GOT3 (cell line): ENCODE results near the gene SIVA1.

Experiments
- DNase-seq: peaks from one replicate; lab custom pipeline; 2025; ENCODE audit warnings: mixed read lengths; lab: John Stamatoyannopoulos, UW

The SIVA1 gene

GRCh38 chr14:104797115-104798044, 44.4 kb downstream of the SIVA1 start:
- DNase-seq: no peak

- no peak for DNase-seq
Observed at GRCh38 chr14:104798300-104799243, 45.6 kb downstream of the SIVA1 start.

- DNase-seq: no peak
Observed at GRCh38 chr14:104799244-104800014, 46.5 kb downstream of the SIVA1 start.

GRCh38 chr14:104800015-104800770, 47.2 kb downstream of the SIVA1 start:
- DNase-seq: no peak

GRCh38 chr14:104800771-104801519, 48.0 kb downstream of the SIVA1 start, which contains the start of gene ZBTB42:
Gene ZBTB42 (plus strand): TSS chr14:104801101. CDS start chr14:104801198, 97 bp downstream.
- no peak for DNase-seq

- no peak for DNase-seq
Observed at GRCh38 chr14:104801520-104802393, 48.8 kb downstream of the SIVA1 start.

- no peak for DNase-seq
Observed at GRCh38 chr14:104802394-104803184, 49.6 kb downstream of the SIVA1 start.

GRCh38 chr14:104803280-104803911, 50.4 kb downstream of the SIVA1 start:
- no peak for DNase-seq

GRCh38 chr14:104803912-104804410, 51.0 kb downstream of the SIVA1 start:
- DNase-seq: no peak

- DNase-seq: no peak
Observed at GRCh38 chr14:104804481-104805325, 51.8 kb downstream of the SIVA1 start.

- no peak for DNase-seq
Observed at GRCh38 chr14:104805326-104805678, 52.4 kb downstream of the SIVA1 start.

- no peak for DNase-seq
Observed at GRCh38 chr14:104805941-104806624, 53.1 kb downstream of the SIVA1 start.

- DNase-seq: no peak
Observed at GRCh38 chr14:104806625-104807465, 53.9 kb downstream of the SIVA1 start.

GRCh38 chr14:104808456-104808855, 55.5 kb downstream of the SIVA1 start:
- no peak for DNase-seq
